HG03045 (cell line): ENCODE results near the gene TMEM191C.
"Not testable (repeated sequence)": the region's sequence is repeated elsewhere in the genome, so short reads cannot be mapped to it uniquely, and the experiment has no call there.

Experiments used
- ATAC-seq: cut with Tn5 transposase; IDR thresholded peaks from one replicate; pipeline ENCODE4 v1.9.1; 2021; ENCODE audit warnings: mild to moderate bottlenecking, moderate library complexity; ENCODE audit not compliant: unreplicated experiment

Gene TMEM191C

GRCh38 chr22:21446128-21446826, 20.9 kb upstream of the TMEM191C start:
- ATAC-seq, result no peak

- no peak for ATAC-seq
These were observed 20.1 kb upstream of the TMEM191C start for GRCh38 chr22:21446827-21447690.

DNA sequence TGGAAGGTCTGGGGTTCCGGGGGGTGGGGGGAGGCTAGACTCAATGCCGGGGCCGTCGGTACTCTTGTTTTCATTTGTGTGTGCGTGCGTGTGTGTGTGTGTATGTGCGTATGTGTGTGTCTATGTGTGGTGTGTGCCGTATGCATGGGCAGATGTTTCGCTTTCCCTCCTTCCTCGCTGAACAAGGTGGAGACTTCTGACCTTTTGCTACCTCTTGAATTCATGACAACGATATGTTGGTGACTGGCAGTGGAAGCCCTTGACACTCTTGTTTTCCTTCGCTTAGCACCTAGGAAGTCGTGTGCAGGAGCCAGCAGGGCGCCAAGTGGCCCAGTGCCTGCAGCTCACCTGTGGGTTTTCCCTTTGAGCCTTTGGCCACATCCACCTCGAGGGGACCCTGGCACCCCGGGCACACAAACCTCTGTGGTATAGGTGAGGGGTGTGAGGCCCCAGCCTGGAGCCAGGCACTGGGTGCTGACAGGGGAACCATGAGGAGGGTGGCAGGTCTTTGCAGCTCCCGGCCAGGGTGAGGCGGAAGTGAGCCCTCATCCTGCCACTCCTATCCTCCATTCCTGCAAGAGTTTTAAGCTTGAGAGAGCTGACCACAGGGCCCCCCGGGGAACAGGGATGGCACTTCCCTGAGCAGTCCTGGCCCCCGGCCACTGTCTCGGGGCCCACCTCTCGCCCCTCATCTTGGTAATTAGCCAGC, 19.3 kb upstream of the TMEM191C start:
- ATAC-seq, result no peak

- ATAC-seq, result no peak
These were observed 18.4 kb upstream of the TMEM191C start for GRCh38 chr22:21448627-21449416.

GRCh38 chr22:21449531-21450319, 17.5 kb upstream of the TMEM191C start:
- no peak for ATAC-seq

- no peak for ATAC-seq
These were observed 16.8 kb upstream of the TMEM191C start for GRCh38 chr22:21450320-21450831.

GRCh38 chr22:21450858-21451353, 16.3 kb upstream of the TMEM191C start:
- ATAC-seq, result no peak

- no peak for ATAC-seq
These were observed 15.4 kb upstream of the TMEM191C start for GRCh38 chr22:21451545-21452520.

- not testable (repeated sequence) for ATAC-seq
These were observed 14.5 kb upstream of the TMEM191C start for GRCh38 chr22:21452666-21453065.

GRCh38 chr22:21454998-21455333, 12.2 kb upstream of the TMEM191C start:
- not testable (repeated sequence) for ATAC-seq

DNA sequence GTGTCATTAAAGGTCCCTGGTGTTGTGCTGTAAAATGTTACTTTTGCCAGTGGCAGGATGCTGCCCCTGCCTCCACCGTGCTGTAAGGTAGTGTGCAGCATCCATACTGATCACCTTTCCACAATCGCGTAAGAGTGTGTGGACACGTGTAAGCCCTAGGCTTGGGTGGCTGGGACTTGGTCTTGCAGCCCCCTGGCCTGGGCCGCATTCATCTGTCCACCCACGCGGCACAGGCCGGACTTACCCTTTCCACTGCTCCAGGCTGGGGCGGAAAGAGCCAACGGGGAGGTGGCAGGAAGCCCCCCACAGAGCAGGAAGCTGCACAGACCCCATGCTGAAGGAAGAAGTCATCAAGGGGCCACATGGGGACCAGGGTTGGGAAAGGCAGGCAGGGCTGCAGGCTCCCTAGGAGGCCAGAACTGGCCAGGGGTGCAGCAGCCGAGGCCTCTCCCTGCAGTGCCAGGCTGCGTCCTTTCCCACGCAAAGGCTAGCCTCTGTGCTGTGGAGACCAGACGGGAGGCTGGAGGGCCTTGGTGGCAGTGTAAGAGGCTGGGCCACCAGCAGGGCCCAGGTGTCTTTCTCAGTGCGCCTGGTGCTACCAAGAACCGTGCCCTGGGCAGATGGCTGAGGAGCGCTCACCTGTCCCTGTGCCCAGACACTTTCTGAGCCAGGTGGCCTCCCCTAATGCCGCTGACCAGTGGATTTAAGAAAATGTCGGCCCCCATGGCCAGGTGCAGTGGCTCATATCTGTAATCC, 11.7 kb upstream of the TMEM191C start:
- no peak for ATAC-seq

DNA sequence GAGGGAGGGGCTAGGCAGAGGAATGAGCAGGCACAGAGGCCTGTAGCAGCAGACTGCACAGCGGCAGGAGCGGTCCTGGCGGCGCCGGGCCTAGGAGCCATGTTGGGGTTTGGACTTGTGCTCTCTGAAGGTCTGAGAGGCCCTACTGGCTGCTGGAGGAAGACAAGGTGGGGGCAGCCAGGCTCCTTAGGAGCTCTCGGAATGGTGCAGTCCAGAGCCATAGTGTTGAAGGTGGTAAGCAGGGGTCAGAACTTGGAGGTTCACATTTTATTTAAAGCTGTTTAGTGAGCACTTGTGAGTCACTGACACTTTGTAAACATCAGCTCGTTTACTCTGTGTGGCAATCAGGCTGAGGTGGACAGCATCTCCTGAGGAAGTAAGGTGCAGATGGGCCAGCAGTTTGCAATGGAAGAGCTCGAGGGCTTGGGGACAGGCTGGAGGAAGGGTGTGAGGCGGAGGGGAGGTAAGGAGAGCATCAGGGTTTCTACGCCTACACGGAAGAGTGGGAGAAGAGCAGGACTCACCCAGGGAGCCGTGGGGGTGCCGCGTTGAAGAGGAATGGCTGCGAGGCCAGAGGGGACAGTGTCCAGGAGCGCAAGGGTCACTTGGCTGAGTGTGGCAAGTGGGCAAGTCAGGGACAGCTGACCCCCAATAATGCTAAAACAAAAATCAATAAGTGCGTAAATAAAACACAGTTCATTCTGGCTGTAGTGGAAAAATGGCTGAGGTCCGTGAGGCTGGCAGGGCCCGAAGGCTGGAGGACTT, 10.0 kb upstream of the TMEM191C start:
- ATAC-seq, result no peak

- not testable (repeated sequence) for ATAC-seq
These were observed 4.5 kb upstream of the TMEM191C start for GRCh38 chr22:21462672-21463071.

DNA sequence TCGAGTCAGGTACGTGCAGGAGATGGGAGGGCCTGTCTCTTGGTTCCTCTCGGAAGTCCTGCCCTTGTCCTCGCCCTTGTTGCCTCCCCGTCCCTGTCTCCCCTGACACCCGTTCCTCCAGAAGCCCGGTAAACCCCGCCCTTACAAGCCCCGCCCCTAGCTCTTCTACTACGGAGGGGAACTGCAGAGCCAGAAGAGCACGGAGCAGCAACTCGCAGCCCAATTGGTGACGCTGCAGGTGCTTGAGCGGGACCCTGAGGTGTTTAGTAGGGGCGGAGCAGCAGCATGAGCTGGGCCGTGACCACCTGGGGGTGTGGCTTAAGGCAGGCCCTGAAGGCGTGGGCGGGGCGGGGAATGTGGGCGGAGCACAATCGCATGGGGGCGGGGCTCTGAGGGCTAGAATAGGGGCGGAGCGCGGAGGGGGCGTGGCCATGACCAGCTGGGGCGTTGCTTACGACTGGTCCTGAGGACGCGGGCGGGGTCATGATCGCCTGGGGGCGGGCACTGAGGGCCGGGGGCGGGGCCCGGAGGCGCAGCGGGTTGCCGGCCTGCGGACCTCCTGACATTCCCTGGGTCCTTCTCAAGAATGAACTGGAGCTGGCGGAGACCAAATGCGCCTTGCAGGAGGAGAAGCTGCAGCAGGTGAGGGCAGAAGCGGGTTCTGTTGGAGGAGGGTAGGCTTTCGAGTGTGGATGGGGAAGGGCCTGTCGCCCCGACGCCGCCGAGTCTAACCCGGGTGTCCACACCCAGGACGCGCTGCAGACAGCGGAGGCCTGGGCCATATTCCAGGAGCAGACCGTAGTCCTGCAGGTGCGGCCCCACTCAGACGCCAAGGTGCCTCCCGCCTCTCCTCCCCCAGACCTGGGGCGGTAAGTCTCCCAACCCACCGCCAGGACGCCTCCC, 1.3 kb downstream of the TMEM191C start:
- ATAC-seq, result peak; percentile 72

- not testable (repeated sequence) for ATAC-seq
These were observed 2.2 kb downstream of the TMEM191C start for GRCh38 chr22:21469097-21469994.
